Testis (tissue), 3 donors: ENCODE data around the gene ZNF224. TPM values are rescaled to one million over a fixed set of nuclear protein-coding genes. Genes with fewer than 3 reads are reported as not detected.

Experiments used
- DNase-seq: peaks from one replicate; pipeline ENCODE4 v3.0.0-alpha.2; 2019
- H3K27ac ChIP-seq, 2 donors: fragments of 200-600 bp; sonication (generic); one replicate each; pipeline ENCODE4 v1.5.1; 2019
- H3K27me3 ChIP-seq: fragments of 200-600 bp; sonication (generic); one replicate; pipeline ENCODE4 v1.5.1; 2019
- H3K36me3 ChIP-seq: fragments of 200-600 bp; sonication (generic); one replicate; pipeline ENCODE4 v1.5.1; 2017; ENCODE audit warnings: low read depth; ENCODE audit errors: missing control alignments
- H3K4me1 ChIP-seq: fragments of 200-600 bp; sonication (generic); one replicate; pipeline ENCODE4 v1.5.1; 2019
- H3K4me3 ChIP-seq, 2 donors: fragments of 200-600 bp; sonication (generic); one replicate each; pipeline ENCODE4 v1.5.1; 2017 to 2019
- H3K9me3 ChIP-seq: fragments of 200-600 bp; sonication (generic); one replicate; pipeline ENCODE4 v1.5.1; 2017
- POLR2A ChIP-seq: fragments of 450-650 bp; IDR thresholded peaks from one replicate; pipeline ENCODE4 v1.6.1; 2017; ENCODE audit warnings: antibody characterized with exemption, mild to moderate bottlenecking, moderate library complexity
- WGBS, 2 donors: methylation state at CpG; one replicate each; pipeline ENCODE4 v1.1.5; 2018; 5-methylcytosine and 5-hydroxymethylcytosine counted together
- intact Hi-C: fragments of 100-400 bp; cut with DNase I; formaldehyde crosslinking; loops from one replicate; pipeline ENCODE4 v1.15.1; 2023; ENCODE audit warnings: low total_unique reads
- polyA plus RNA-seq: library from polyadenylated mRNA; stranded (reverse); fragments of 350-450 nt; fragmentation: Illumina TruSeq; extraction: RNeasy Lipid Tissue Mini Kit (QIAGEN cat#74804); gene quantifications from one replicate; pipeline ENCODE4 v1.2.3, GENCODE V29; 2014; ENCODE audit warnings: low read depth, low replicate concordance; ENCODE audit not compliant: insufficient read depth
- total RNA-seq, 2 donors: library from RNA; depleted of rRNA; stranded (reverse); fragments of >200 nt; gene quantifications; one replicate each; pipeline ENCODE4 v1.2.3, GENCODE V29; 2016
- TF ChIP-seq, protein P1 (sequence below), 3 experiments: fragments of 450-650 bp in 2 of 3; fragments of 200-600 bp in 1 of 3; sonication (generic) in 1 of 3; IDR thresholded peaks; one replicate each; pipeline ENCODE4 v1.5.1; 2016 to 2019; ENCODE audit warnings: antibody characterized with exemption in 3 of 3, mild to moderate bottlenecking in 2 of 3, moderate library complexity in 1 of 3

The ZNF224 gene
- total and polyA plus RNA-seq, 3 donors from 2014 or later, result 11.3 to 22.7 (median 21.8) TPM

DNA sequence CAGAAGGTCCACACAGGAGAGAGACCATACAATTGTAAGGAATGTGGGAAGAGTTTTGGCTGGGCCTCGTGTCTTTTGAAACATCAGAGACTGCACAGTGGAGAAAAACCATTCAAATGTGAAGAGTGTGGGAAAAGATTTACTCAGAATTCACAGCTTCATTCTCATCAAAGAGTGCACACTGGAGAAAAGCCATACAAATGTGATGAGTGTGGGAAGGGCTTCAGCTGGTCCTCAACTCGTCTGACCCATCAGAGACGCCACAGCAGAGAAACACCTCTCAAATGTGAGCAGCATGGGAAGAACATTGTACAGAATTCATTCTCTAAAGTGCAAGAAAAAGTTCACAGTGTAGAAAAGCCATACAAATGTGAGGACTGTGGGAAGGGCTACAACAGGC, 13.6 kb downstream of the ZNF224 start:
- no peak for DNase-seq
- no peak overlapping the region for H3K27ac ChIP-seq
- no peaks in the 10 kb centered on the region for H3K9me3 ChIP-seq
- TF ChIP-seq, protein P1, sequence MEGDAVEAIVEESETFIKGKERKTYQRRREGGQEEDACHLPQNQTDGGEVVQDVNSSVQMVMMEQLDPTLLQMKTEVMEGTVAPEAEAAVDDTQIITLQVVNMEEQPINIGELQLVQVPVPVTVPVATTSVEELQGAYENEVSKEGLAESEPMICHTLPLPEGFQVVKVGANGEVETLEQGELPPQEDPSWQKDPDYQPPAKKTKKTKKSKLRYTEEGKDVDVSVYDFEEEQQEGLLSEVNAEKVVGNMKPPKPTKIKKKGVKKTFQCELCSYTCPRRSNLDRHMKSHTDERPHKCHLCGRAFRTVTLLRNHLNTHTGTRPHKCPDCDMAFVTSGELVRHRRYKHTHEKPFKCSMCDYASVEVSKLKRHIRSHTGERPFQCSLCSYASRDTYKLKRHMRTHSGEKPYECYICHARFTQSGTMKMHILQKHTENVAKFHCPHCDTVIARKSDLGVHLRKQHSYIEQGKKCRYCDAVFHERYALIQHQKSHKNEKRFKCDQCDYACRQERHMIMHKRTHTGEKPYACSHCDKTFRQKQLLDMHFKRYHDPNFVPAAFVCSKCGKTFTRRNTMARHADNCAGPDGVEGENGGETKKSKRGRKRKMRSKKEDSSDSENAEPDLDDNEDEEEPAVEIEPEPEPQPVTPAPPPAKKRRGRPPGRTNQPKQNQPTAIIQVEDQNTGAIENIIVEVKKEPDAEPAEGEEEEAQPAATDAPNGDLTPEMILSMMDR (IDR thresholded peaks at IDR 0.05), result no peak
- no peak for TF ChIP-seq POLR2A
- H3K4me1 ChIP-seq, result peaks cover 4% of the 10 kb centered on the region
- no peaks in the 10 kb centered on the region for H3K36me3 ChIP-seq
- H3K27me3 ChIP-seq, result no peaks in the 10 kb centered on the region
- 93 to 96% methylated on average over 3 of the region's 3 CpGs for WGBS, 2 donors
- intact Hi-C loops, result no loop called here
- no peak overlapping the region for H3K4me3 ChIP-seq

DNA sequence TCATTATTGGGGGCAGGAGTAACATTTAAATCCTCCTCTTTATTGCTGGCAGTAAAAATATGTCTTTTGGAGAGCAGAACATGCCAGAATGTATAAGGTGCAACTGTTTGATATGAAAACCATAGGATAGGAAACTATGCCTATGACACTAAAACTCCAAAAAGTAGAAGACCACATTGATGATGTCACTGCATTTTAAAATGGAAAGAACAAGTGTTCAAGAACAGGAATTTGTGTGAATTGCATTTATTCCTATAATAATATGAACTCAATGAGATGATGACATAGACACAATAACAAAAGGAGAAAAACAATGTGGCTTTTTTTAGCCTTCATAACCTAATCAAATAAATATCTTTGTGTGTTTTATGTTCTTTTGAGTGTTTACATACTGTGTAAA, 15.3 kb downstream of the ZNF224 start:
- Histone ChIP-seq H3K9me3 (no peaks in the 10 kb centered on the region), H3K4me1 (peaks cover 9% of the 10 kb centered on the region)
- intact Hi-C loops, result no loop called here

DNA sequence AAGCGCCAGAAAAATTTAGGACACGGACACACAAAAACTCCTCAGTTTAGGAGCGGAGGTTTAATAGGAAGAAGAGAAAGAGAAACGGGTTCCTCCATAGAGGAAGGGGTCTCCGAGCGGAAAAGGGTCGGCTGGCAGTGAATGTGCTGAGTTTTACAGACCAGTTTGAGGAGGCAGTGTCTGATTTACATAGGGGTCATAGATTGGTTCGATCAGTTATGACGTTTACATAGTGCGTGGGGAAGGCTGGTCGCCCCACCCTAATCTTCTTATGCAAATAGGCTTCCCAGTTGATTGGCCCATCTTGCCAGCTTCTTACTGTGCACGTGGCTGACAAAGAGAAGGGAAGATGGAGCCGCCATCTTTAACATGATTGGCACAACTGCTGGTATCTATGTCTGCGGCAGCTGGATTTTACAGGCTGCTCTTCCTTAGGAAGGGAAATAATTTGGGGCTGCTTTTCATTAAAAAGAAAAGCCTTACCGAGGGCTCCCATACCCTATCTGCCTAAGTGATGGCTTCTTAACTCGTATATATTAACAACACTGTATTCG, 17.8 kb downstream of the ZNF224 start:
- DNase-seq, result peak; percentile 82
- peak overlapping the region in 1 of 2 donors; percentile 38 for H3K27ac ChIP-seq
- H3K4me1 ChIP-seq, result peaks cover 11% of the 10 kb centered on the region
- H3K27me3 ChIP-seq, result no peaks in the 10 kb centered on the region
- intact Hi-C loops, result loop anchor here (10.0 kb wide), 1 partner anchor 57 kb away; the partner anchor contains the start of gene ZNF223
- H3K36me3 ChIP-seq, result no peaks in the 10 kb centered on the region
- TF ChIP-seq POLR2A, result no peak
- WGBS, 2 donors, result 9 to 14% methylated on average over 17 of the region's 17 CpGs
- H3K4me3 ChIP-seq, result peak overlapping the region; percentile 72 to 90
- no peaks in the 10 kb centered on the region for H3K9me3 ChIP-seq

More for the DNA sequence above, 15.3 kb downstream of the ZNF224 start:
- Histone ChIP-seq H3K4me3 (no peak overlapping the region), H3K27ac (no peak overlapping the region), H3K36me3 (no peaks in the 10 kb centered on the region), H3K27me3 (no peaks in the 10 kb centered on the region)
- TF ChIP-seq, protein P1 (IDR thresholded peaks at IDR 0.05), result no peak
- no peak for TF ChIP-seq POLR2A
- DNase-seq, result no peak

DNA sequence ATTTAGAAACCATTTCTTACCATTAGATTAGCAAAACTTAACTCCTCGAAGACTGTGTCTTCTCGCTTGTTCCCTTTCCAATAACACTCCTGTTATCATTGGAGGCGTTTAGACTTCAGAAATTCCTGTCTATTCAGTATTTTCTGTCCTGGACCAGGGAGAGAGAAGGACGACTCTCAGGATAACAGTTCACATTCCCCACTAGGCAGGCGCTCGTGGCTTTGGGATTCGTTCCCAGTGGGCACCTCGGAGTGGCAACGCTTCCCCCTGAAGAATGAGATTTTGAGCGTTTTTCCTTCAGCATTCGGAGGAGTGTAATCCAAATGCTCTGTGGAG, 18.6 kb downstream of the ZNF224 start:
- H3K9me3 ChIP-seq, result no peaks in the 10 kb centered on the region
- H3K4me1 ChIP-seq, result peaks cover 11% of the 10 kb centered on the region
- H3K4me3 ChIP-seq, result peak overlapping the region; percentile 72 to 90
- peak overlapping the region; percentile 14 to 38 for H3K27ac ChIP-seq
- intact Hi-C loops, result loop anchor here (10.0 kb wide), 1 partner anchor 58 kb away; the partner anchor contains the start of gene ZNF223
- no peaks in the 10 kb centered on the region for H3K27me3 ChIP-seq
- TF ChIP-seq, protein P1 (IDR thresholded peaks at IDR 0.05), result no peak
- no peak for TF ChIP-seq POLR2A
- no peaks in the 10 kb centered on the region for H3K36me3 ChIP-seq
- 0 to 1% methylated on average over 11 of the region's 11 CpGs for WGBS, 2 donors
- no peak for DNase-seq

DNA sequence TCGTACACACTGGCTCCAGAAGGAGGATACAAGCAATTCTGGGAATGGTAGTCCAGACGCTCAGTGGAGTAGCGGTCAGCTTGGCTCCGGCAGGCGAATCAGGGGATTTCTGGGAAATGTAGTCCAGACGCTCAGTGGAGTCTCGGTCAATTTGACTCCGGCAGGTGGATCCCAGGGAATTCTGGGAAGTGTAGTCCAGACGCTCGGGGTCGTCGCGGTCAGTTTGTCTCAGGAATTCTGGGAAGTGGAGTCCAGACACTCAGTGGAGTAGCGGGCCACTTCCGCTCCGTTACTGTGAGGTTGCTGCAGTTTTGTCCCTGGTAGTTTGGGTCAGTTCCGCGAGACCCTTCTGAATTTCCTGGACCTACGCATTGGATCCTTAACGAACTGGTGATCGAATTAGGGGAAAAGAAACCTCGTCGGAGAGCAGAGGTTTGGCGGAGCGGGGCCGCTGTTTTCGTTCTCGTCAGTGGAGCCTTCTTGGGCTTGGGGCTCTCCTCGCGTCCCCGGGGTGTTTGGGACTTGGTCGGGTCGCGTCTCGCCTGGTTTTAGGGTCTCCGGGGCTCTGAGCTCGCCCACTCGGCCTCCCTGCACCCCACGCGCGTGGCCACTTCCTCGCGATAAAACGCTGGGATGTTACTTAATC, 19.1 kb downstream of the ZNF224 start, which contains the start of gene ZNF225:
ZNF225 (plus strand) TSS at position 262 of the 646 bp plus-strand sequence. CDS start 2,429 bp downstream, outside the sequence.
- peak within 1 kb of the TSS; percentile 36 to 59 for H3K27ac ChIP-seq

More for the DNA sequence above, 19.1 kb downstream of the ZNF224 start, which contains the start of gene ZNF225:
- TF ChIP-seq, protein P1 (IDR thresholded peaks at IDR 0.05), result no peak
- no peak for TF ChIP-seq POLR2A
- intact Hi-C loops, result loop anchor here (10.0 kb wide), 1 partner anchor 58 kb away; the partner anchor contains the start of gene ZNF223
- peak; percentile 99 for DNase-seq
- Histone ChIP-seq H3K4me3 (peak within 1 kb of the TSS; percentile 72 to 90), H3K36me3 (no peaks in the 10 kb centered on the region), H3K9me3 (no peaks in the 10 kb centered on the region), H3K27me3 (no peaks in the 10 kb centered on the region), H3K4me1 (peaks cover 11% of the 10 kb centered on the region)
- WGBS, 2 donors, result 0 to 1% methylated on average over 16 to 41 of the region's 44 CpGs
